PC-3 (cell line): ENCODE measurements around the gene MPO.

ENCODE experiments used
- EZH2 ChIP-seq: fragments of 300-600 bp; sonication (generic); IDR thresholded peaks from one replicate; pipeline ENCODE4 v1.6.1; 2017; ENCODE audit warnings: antibody characterized with exemption, mild to moderate bottlenecking, low read length; ENCODE audit not compliant: unreplicated experiment
- EZH2phosphoT487 ChIP-seq: fragments of 300-600 bp; sonication (generic); IDR thresholded peaks from 2 replicates; pipeline ENCODE4 v1.6.1; 2018; ENCODE audit warnings: mild to moderate bottlenecking, antibody characterized with exemption, low read length, borderline replicate concordance
- TF ChIP-seq, protein P1 (sequence below): fragments of 300-600 bp; sonication (generic); conservative IDR thresholded peaks from 2 replicates; pipeline ENCODE4 v1.5.1; 2017; ENCODE audit warnings: antibody characterized with exemption, low read depth, mild to moderate bottlenecking, low read length

- TF ChIP-seq, protein P1, sequence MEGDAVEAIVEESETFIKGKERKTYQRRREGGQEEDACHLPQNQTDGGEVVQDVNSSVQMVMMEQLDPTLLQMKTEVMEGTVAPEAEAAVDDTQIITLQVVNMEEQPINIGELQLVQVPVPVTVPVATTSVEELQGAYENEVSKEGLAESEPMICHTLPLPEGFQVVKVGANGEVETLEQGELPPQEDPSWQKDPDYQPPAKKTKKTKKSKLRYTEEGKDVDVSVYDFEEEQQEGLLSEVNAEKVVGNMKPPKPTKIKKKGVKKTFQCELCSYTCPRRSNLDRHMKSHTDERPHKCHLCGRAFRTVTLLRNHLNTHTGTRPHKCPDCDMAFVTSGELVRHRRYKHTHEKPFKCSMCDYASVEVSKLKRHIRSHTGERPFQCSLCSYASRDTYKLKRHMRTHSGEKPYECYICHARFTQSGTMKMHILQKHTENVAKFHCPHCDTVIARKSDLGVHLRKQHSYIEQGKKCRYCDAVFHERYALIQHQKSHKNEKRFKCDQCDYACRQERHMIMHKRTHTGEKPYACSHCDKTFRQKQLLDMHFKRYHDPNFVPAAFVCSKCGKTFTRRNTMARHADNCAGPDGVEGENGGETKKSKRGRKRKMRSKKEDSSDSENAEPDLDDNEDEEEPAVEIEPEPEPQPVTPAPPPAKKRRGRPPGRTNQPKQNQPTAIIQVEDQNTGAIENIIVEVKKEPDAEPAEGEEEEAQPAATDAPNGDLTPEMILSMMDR: no peak
- TF ChIP-seq EZH2 (no peak), EZH2phosphoT487 (no peak)
Observed at GRCh38 chr17:58300336-58300735, 19.6 kb upstream of the MPO start.
